A549 (cell line): ENCODE data around the gene B9D1. TPM values are rescaled to one million over a fixed set of nuclear protein-coding genes. Genes with fewer than 3 reads are reported as not detected.

Experiments
- ATAC-seq, 2 experiments: fragments of 200-7000 bp in 1 of 2; fragments of >200 bp in 1 of 2; cut with Nextera tagmentation in 1 of 2; cut with Tn5 transposase in 1 of 2; 3 replicates each; pipeline versions ENCODE4 v1.8.0 to v1.9.1; 2018 to 2020; ENCODE audit warnings: mild to moderate bottlenecking in 1 of 2, moderate library complexity in 1 of 2
- CTCF ChIA-PET: fragments of 300-600 bp; sonication (Branson Sonifier 250); formaldehyde crosslinking; extraction: SDS; loops from one replicate; lab custom pipeline; 2021; ENCODE audit warnings: antibody characterized with exemption, inconsistent platforms; lab: Yijun Ruan, JAX
- POLR2A ChIA-PET: fragments of 350-600 bp; formaldehyde crosslinking; extraction: SDS; loops from one replicate; lab custom pipeline; 2021; ENCODE audit warnings: antibody characterized with exemption, inconsistent platforms; lab: Yijun Ruan, JAX
- DNase-seq, 2 experiments: peaks; one replicate each; pipeline versions ENCODE4 v3.0.0 to v3.0.0-alpha.2; 2011 to 2016; ENCODE audit warnings: low read depth in 1 of 2, low spot score in 1 of 2
- FAIRE-seq: peaks from 2 replicates; lab custom pipeline; 2011; peaks lifted over from hg19 to GRCh38; lab: Jason Lieb, UNC
- H3K27ac ChIP-seq, 2 experiments: fragments of >200 bp; sonication (Bioruptor Twin); formaldehyde crosslinking; 3 replicates each; pipeline ENCODE4 v1.5.1; 2016 to 2017
- H3K4me1 ChIP-seq: fragments of >200 bp; sonication (Bioruptor Twin); formaldehyde crosslinking; 3 replicates; pipeline ENCODE4 v1.6.1; 2016
- H3K4me2 ChIP-seq: fragments of >200 bp; sonication (Bioruptor Twin); formaldehyde crosslinking; 3 replicates; pipeline ENCODE4 v1.6.1; 2016
- H3K4me3 ChIP-seq: fragments of >200 bp; sonication (Bioruptor Twin); formaldehyde crosslinking; 3 replicates; pipeline ENCODE4 v1.5.1; 2016
- H3K9me3 ChIP-seq: fragments of >200 bp; sonication (Bioruptor Twin); formaldehyde crosslinking; 3 replicates; pipeline ENCODE4 v1.6.1; 2016
- CBX2 ChIP-seq: fragments of 200-600 bp; sonication (generic); IDR thresholded peaks from 2 replicates; pipeline ENCODE4 v1.6.1; 2016; ENCODE audit warnings: low read depth, mild to moderate bottlenecking, borderline replicate concordance
- CHD2 ChIP-seq: fragments of 150-350 bp; IDR thresholded peaks from 2 replicates; pipeline ENCODE4 v1.6.1; 2014; ENCODE audit warnings: low read length; ENCODE audit not compliant: partially characterized antibody
- CHD4 ChIP-seq: fragments of 200-600 bp; sonication (generic); IDR thresholded peaks from 2 replicates; pipeline ENCODE4 v1.6.1; 2016; ENCODE audit warnings: antibody characterized with exemption, mild to moderate bottlenecking, borderline replicate concordance
- EP300 ChIP-seq, 2 experiments: fragments of >200 bp; sonication (Bioruptor Twin); formaldehyde crosslinking; IDR thresholded peaks; 2 replicates in 1 of 2; 3 replicates in 1 of 2; pipeline ENCODE4 v1.6.1; 2016 to 2017
- ESRRA ChIP-seq: fragments of 150-350 bp; IDR thresholded peaks from 2 replicates; pipeline ENCODE4 v1.6.1; 2014; ENCODE audit warnings: mild to moderate bottlenecking, low read length, borderline replicate concordance
- FOXS1 ChIP-seq: fragments of 250-450 bp; sonication (Bioruptor Pico); IDR thresholded peaks from 2 replicates; pipeline ENCODE4 v1.5.0; 2020; ENCODE audit warnings: mild to moderate bottlenecking, moderate library complexity
- HDAC2 ChIP-seq: fragments of 200-600 bp; sonication (generic); IDR thresholded peaks from 2 replicates; pipeline ENCODE4 v1.6.1; 2016
- HEYL ChIP-seq: fragments of 250-450 bp; sonication (Bioruptor Pico); IDR thresholded peaks from 2 replicates; pipeline ENCODE4 v1.8.0; 2021; ENCODE audit warnings: mild to moderate bottlenecking, moderate library complexity
- HOXA7 ChIP-seq: fragments of 250-450 bp; sonication (Bioruptor Pico); IDR thresholded peaks from 2 replicates; pipeline ENCODE4 v1.5.0; 2020; ENCODE audit warnings: mild to moderate bottlenecking, moderate library complexity
- KDM1A ChIP-seq: fragments of 200-600 bp; sonication (generic); IDR thresholded peaks from 2 replicates; pipeline ENCODE4 v1.6.1; 2016; ENCODE audit warnings: low read depth, mild to moderate bottlenecking
- KDM5A ChIP-seq: fragments of 200-600 bp; sonication (generic); IDR thresholded peaks from 2 replicates; pipeline ENCODE4 v1.6.1; 2016; ENCODE audit warnings: antibody characterized with exemption, mild to moderate bottlenecking
- NR3C1 ChIP-seq: fragments of >200 bp; sonication (Bioruptor Twin); formaldehyde crosslinking; IDR thresholded peaks from 3 replicates; pipeline ENCODE4 v1.6.1; 2017
- PHF8 ChIP-seq: fragments of 200-600 bp; sonication (generic); IDR thresholded peaks from 2 replicates; pipeline ENCODE4 v1.6.1; 2016; ENCODE audit warnings: low read depth, mild to moderate bottlenecking, antibody characterized with exemption, moderate library complexity, borderline replicate concordance
- RAD21 ChIP-seq, 2 experiments: fragments of >200 bp in 1 of 2; sonication (Bioruptor Twin) in 1 of 2; formaldehyde crosslinking in 1 of 2; IDR thresholded peaks in 1 of 2; conservative IDR thresholded peaks in 1 of 2; 2 replicates in 1 of 2; 3 replicates in 1 of 2; pipeline ENCODE4 v1.6.1; 2012 to 2018; ENCODE audit warnings: inconsistent platforms in 1 of 2
- RARB ChIP-seq: fragments of 250-450 bp; sonication (Bioruptor Pico); IDR thresholded peaks from 2 replicates; pipeline ENCODE4 v1.8.0; 2021; ENCODE audit warnings: mild to moderate bottlenecking, moderate library complexity
- RFX5 ChIP-seq: fragments of 450-650 bp; IDR thresholded peaks from 2 replicates; pipeline ENCODE4 v1.7.1; 2014; ENCODE audit warnings: antibody characterized with exemption, mild to moderate bottlenecking, moderate library complexity
- SMC3 ChIP-seq: fragments of >200 bp; sonication (Bioruptor Twin); formaldehyde crosslinking; IDR thresholded peaks from 3 replicates; pipeline ENCODE4 v1.6.1; 2018; ENCODE audit warnings: inconsistent platforms
- TP53 ChIP-seq: fragments of 250-450 bp; sonication (Bioruptor Pico); IDR thresholded peaks from 2 replicates; pipeline ENCODE4 v1.5.0; 2021; ENCODE audit warnings: mild to moderate bottlenecking, moderate library complexity
- ZC3H11A ChIP-seq: fragments of 450-650 bp; IDR thresholded peaks from 2 replicates; pipeline ENCODE4 v1.6.1; 2014; ENCODE audit warnings: antibody characterized with exemption, mild to moderate bottlenecking
- WGBS: methylation state at CpG from one replicate; pipeline ENCODE4 v1.1.6; 2017; ENCODE audit errors: missing lambda C conversion rate; 5-methylcytosine and 5-hydroxymethylcytosine counted together
- polyA plus RNA-seq, 4 experiments: library from polyadenylated mRNA; depleted of rRNA in 3 of 4; stranded (reverse); fragments of >200 nt; fragmentation: RNase III in 1 of 4; extraction: RNeasy Plus Mini Kit Qiagen cat#74134 plus additional on column Dnase treatment in 1 of 4; gene quantifications; 2 replicates in 3 of 4; 3 replicates in 1 of 4; pipeline ENCODE4 v1.2.3, GENCODE V29; 2011 to 2017
- TF ChIP-seq, protein P1 (sequence below): IDR thresholded peaks from 2 replicates; pipeline ENCODE4 v1.6.1; 2012; ENCODE audit warnings: low read depth, borderline replicate concordance
- TF ChIP-seq, protein P2 (sequence below): fragments of >200 bp; sonication (Bioruptor Twin); formaldehyde crosslinking; IDR thresholded peaks from 3 replicates; pipeline ENCODE4 v1.6.1; 2016
- TF ChIP-seq, protein P3 (sequence below): IDR thresholded peaks from 2 replicates; pipeline ENCODE4 v1.6.1; 2012

B9D1 gene
- polyA plus RNA-seq, 2 of the 4 experiments (the other 2 are of a cell fraction), result 48.2 to 60.6 TPM

DNA sequence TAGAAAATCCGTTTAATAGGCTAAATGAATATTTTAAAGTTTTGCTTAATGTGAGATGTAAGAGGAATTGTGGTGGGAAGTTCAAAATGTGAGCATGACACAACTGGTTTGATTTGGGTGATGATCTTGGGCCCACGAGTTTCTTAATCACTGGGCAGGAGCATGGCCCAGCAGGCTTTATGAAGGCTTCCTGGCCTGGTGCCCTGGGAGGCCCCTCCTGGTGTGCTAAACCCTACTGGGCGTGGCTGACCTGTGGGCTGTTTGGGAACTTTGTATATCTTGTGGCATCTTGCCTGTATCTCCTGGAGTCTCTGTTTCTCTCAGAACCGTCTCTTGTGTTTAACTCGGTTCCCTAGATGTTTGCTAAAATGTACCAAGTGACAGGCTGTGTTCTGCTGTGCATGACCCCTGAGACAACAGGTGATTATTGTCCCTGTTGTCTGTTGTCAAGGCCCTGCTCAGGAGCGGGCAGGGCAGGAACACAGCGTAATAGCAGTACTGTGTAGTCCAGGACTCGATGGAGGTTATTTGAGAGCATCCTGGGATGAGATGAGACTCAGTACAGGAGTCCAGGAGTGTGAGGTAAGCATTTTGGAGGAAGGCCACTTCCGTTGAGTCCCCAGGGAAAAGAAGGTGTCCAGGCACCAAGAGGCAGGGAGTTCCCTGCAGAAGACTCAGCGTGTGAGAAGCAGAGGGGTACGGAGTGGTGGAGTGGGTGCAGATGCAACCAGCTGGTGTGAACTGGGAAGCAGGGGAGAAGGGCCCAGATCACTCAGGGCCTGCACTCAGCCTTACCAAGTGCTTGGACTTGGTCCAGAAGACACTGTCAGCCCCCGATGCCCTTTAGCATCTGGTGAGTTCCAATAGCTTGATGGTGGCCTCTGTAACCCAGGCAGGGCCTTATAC is 48.5 kb downstream of the B9D1 start:
- CTCF ChIA-PET, result interaction anchor here (1.4 kb wide), 1 partner anchor 15 kb away, joined by 3 read pairs; no protein-coding TSS in a partner anchor
- TF ChIP-seq ESRRA (no peak), KDM5A (no peak), RARB (CRISPR knock-in tag) (no peak), RFX5 (no peak), ZC3H11A (no peak), HDAC2 (no peak), KDM1A (no peak)
- TF ChIP-seq, protein P1, sequence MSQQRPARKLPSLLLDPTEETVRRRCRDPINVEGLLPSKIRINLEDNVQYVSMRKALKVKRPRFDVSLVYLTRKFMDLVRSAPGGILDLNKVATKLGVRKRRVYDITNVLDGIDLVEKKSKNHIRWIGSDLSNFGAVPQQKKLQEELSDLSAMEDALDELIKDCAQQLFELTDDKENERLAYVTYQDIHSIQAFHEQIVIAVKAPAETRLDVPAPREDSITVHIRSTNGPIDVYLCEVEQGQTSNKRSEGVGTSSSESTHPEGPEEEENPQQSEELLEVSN, result no peak
- 85% methylated on average over 12 of the region's 12 CpGs for WGBS
- ATAC-seq (no peak), FAIRE-seq (no peak), DNase-seq (no peak)
- H3K9me3 ChIP-seq, result no peaks in the 10 kb centered on the region
- POLR2A ChIA-PET, result no interaction called here
- 0 out of 3 replicates have a peak, but pooled peaks cover 5% of the 10 kb centered on the region for H3K4me1 ChIP-seq
- no peak overlapping the region for H3K4me2 ChIP-seq
- no peak overlapping the region for H3K4me3 ChIP-seq
- H3K27ac ChIP-seq, result no peak overlapping the region

DNA sequence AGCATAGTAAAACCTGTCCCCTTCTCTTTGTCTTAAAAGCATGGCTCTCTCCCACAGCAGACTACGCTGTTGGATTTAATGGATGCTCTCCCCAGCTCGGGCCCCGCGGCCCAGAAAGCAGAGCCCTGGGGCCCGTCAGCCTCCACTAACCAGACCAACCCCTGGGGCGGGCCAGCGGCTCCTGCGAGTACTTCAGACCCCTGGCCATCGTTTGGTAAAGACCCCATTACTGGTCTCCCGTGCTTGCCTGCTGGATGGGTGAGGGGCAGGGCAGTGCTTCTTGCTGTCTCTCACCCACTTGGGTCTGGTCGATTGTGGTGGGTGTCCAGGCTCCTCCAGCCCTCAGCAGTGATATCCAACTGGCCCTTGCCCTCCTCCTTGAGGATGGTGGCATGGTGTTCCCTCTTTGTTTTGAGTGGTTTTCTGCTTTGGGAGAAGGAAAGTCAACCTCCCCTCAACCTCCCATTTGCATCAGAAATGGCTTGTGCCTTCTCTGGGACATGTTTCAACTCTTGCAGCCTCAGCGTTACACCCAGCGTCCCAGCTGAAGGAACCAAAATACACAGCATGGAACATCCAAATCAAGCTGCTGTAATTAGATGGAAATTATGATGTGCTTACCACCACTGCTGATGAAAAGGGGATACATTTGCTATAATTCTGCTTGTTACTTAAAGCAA is 49.3 kb downstream of the B9D1 start:
- H3K4me1 ChIP-seq, result 0 out of 3 replicates have a peak, but pooled peaks cover 5% of the 10 kb centered on the region
- no peak for ATAC-seq
- H3K27ac ChIP-seq, result no peak overlapping the region
- TF ChIP-seq CHD4 (no peak), NR3C1 (no peak), RAD21 (conservative IDR thresholded peaks at IDR 0.05 in 1 of 2, IDR thresholded peaks at IDR 0.05 in 1 of 2) (no peak), CHD2 (no peak), RFX5 (no peak), HOXA7 (CRISPR knock-in tag) (no peak), ZC3H11A (no peak), SMC3 (no peak), FOXS1 (CRISPR knock-in tag) (no peak), TP53 (CRISPR knock-in tag) (no peak), CBX2 (no peak), EP300 (IDR thresholded peaks at IDR 0.05) (no peak), PHF8 (no peak), HEYL (CRISPR knock-in tag) (no peak)
- TF ChIP-seq, protein P2, sequence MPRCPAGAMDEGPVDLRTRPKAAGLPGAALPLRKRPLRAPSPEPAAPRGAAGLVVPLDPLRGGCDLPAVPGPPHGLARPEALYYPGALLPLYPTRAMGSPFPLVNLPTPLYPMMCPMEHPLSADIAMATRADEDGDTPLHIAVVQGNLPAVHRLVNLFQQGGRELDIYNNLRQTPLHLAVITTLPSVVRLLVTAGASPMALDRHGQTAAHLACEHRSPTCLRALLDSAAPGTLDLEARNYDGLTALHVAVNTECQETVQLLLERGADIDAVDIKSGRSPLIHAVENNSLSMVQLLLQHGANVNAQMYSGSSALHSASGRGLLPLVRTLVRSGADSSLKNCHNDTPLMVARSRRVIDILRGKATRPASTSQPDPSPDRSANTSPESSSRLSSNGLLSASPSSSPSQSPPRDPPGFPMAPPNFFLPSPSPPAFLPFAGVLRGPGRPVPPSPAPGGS, result no peak
- TF ChIP-seq, protein P3, sequence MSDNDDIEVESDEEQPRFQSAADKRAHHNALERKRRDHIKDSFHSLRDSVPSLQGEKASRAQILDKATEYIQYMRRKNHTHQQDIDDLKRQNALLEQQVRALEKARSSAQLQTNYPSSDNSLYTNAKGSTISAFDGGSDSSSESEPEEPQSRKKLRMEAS, result no peak
- no peaks in the 10 kb centered on the region for H3K9me3 ChIP-seq
- H3K4me3 ChIP-seq, result no peak overlapping the region
- H3K4me2 ChIP-seq, result no peak overlapping the region
- ChIA-PET CTCF (interaction anchor here (1.4 kb wide), 1 partner anchor 14 kb away, joined by 3 read pairs; no protein-coding TSS in a partner anchor), POLR2A (no interaction called here)
- 92% methylated on average over 13 of the region's 13 CpGs for WGBS
- DNase-seq, result no peak
- FAIRE-seq, result no peak
